Type B pancreatic cell (in vitro differentiated cells): ENCODE results near the gene TSPOAP1. TPM values are rescaled to one million over a fixed set of nuclear protein-coding genes. Genes with fewer than 3 reads are reported as not detected.
"Not testable (repeated sequence)": the region's sequence is repeated elsewhere in the genome, so short reads cannot be mapped to it uniquely, and the experiment has no call there.

Experiments used
- DNase-seq: peaks from one replicate; pipeline ENCODE4 v3.0.0; 2021; ENCODE audit warnings: mixed read lengths; ENCODE audit not compliant: unreplicated experiment; ENCODE audit errors: extremely low spot score
- H3K27ac Mint-ChIP-seq: 2 replicates; pipeline ENCODE4 v1.8.0; 2021; ENCODE audit warnings: mild to moderate bottlenecking, mixed read lengths
- H3K27me3 Mint-ChIP-seq: 2 replicates; pipeline ENCODE4 v1.8.0; 2021; ENCODE audit warnings: mixed read lengths
- H3K36me3 Mint-ChIP-seq: 2 replicates; pipeline ENCODE4 v1.8.0; 2021; ENCODE audit warnings: mixed read lengths
- H3K4me1 Mint-ChIP-seq: one replicate; pipeline ENCODE4 v1.8.0; 2021; ENCODE audit warnings: mixed read lengths; ENCODE audit not compliant: unreplicated experiment
- H3K4me3 Mint-ChIP-seq: 2 replicates; pipeline ENCODE4 v1.8.0; 2021; ENCODE audit warnings: mild to moderate bottlenecking, mixed read lengths
- H3K9me3 Mint-ChIP-seq: 2 replicates; pipeline ENCODE4 v1.8.0; 2021; ENCODE audit warnings: mixed read lengths
- CTCF ChIP-seq: fragments of 200-600 bp; sonication (generic); conservative IDR thresholded peaks from 2 replicates; pipeline ENCODE4 v1.5.0; 2021; ENCODE audit warnings: antibody characterized with exemption, mild to moderate bottlenecking
- total RNA-seq: library from RNA; stranded (reverse); gene quantifications from 2 replicates; pipeline ENCODE4 v1.2.1, GENCODE V29; 2021; ENCODE audit warnings: low replicate concordance

Gene TSPOAP1
- total RNA-seq, 1 donor from 2014 or later, result 18.4 TPM

DNA sequence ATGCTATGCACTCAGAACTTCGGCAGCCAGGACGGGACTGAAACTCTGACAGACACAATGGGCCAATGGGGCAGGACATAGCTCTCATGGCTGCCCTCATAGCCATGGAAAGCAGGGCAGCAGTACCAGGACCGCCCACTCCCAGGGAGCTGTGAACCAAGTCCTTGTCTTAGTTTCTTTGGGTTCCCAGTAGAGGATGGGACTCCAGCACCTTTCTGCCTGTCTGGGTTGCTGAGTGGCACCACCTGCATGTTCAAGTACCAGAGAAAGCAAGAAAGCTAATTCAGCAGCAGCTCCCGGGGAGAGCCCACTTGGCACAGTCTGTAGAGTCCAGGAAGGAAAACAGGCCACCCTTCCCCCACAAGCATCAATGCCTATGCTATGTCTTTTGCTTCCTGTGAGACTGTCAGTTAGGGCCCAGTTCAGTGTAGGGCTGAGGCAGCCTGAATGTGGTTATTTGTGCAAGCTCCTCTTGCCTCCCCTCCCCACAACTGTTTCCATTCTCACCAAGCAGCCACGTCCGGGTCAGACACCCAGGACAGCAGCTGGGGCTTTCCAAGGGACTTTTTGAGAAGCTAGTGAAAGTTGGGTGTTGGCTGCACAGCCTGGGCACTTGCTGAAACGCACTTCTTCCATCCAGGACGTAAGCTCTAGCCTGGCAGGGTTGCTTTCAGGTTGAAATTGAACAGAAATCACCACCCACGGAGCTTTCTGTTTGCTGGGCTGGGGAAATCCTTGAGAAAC, 15.6 kb upstream of the TSPOAP1 start:
- H3K27ac Mint-ChIP-seq, result no peak overlapping the region
- TF ChIP-seq CTCF, result no peak
- H3K36me3 Mint-ChIP-seq, result peaks cover 24% of the 10 kb centered on the region
- no peaks in the 10 kb centered on the region for H3K27me3 Mint-ChIP-seq
- no peaks in the 10 kb centered on the region for H3K4me1 Mint-ChIP-seq
- DNase-seq, result no peak
- H3K9me3 Mint-ChIP-seq, result no peaks in the 10 kb centered on the region
- no peak overlapping the region for H3K4me3 Mint-ChIP-seq

GRCh38 chr17:58343131-58343530, 14.5 kb upstream of the TSPOAP1 start:
- Mint-ChIP-seq H3K4me3 (no peak overlapping the region), H3K27ac (no peak overlapping the region), H3K36me3 (peaks cover 22% of the 10 kb centered on the region), H3K9me3 (no peaks in the 10 kb centered on the region), H3K4me1 (peaks cover 10% of the 10 kb centered on the region), H3K27me3 (no peaks in the 10 kb centered on the region)
- TF ChIP-seq CTCF, result no peak
- DNase-seq, result no peak

- Mint-ChIP-seq H3K9me3 (no peaks in the 10 kb centered on the region), H3K4me3 (no peak overlapping the region), H3K27ac (no peak overlapping the region), H3K27me3 (no peaks in the 10 kb centered on the region), H3K36me3 (peaks cover 13% of the 10 kb centered on the region), H3K4me1 (peaks cover 17% of the 10 kb centered on the region)
- no peak for DNase-seq
- TF ChIP-seq CTCF, result no peak
These were observed 13.4 kb upstream of the TSPOAP1 start for GRCh38 chr17:58341861-58342475.

DNA sequence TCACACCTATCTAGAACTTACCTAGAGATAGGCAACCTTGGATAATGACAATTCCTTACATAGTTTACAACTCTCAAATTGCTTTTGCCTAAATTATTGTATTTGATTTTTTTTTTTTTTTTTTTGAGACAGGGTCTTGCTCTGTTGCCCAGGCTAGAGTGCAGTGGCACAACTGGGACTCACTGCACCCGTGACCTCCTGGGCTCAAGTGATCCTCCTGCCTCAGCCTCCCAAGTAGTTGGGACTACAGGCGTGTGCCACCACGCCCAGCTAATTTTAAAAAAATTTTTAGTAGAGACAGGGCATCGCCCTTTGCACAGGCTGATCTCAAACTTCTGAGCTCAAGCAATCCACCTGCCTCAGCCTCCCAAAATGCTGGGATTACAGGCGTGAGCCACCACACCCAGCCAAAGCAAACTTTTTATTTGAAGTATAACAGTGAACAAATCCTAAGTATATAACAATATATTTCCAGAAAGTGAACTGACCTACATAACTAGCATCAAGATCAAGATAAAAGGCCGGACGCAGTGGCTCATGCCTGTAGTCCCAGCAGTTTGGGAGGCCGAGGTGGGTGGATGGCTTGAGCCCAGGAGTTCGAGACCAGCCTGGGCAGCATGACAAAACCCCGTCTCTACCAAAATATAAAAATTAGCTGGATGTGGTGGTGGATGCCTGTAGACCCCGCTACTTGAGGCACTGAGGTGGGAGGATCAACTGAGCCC, 12.7 kb upstream of the TSPOAP1 start:
- not testable (repeated sequence) for DNase-seq, H3K9me3 Mint-ChIP-seq, H3K27me3 Mint-ChIP-seq, H3K4me3 Mint-ChIP-seq, H3K27ac Mint-ChIP-seq
- H3K36me3 Mint-ChIP-seq, result peaks cover 13% of the 10 kb centered on the region
- H3K4me1 Mint-ChIP-seq, result peaks cover 20% of the 10 kb centered on the region

DNA sequence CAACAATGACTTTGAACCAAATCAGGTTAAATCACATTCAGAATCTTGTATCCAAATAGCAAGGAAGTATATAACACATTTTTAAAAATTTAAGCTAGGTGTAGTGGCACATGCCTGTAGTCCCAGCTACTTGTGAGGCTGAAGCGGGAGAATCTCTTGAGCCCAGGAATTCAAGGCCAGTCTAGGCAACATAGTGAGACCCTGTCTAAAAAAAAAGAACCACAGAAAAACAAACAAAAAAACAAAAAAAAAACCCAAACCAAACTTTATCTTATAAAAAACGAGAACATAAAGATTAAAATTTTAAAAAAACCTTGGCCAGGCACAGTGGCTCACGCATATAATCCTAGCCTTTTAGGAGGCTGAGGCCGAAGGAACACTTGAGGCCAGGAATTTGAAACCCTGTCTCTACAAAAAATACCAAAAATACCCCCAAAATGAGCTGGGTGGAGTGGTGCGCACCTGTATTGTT, 11.8 kb upstream of the TSPOAP1 start:
- no peak overlapping the region for H3K4me3 Mint-ChIP-seq
- H3K27ac Mint-ChIP-seq, result no peak overlapping the region
- peaks cover 21% of the 10 kb centered on the region for H3K4me1 Mint-ChIP-seq
- H3K27me3 Mint-ChIP-seq, result no peaks in the 10 kb centered on the region
- peaks cover 11% of the 10 kb centered on the region for H3K36me3 Mint-ChIP-seq
- no peaks in the 10 kb centered on the region for H3K9me3 Mint-ChIP-seq
- TF ChIP-seq CTCF, result no peak
- no peak for DNase-seq
